ENCODE data around the gene VAV3.

DNA sequence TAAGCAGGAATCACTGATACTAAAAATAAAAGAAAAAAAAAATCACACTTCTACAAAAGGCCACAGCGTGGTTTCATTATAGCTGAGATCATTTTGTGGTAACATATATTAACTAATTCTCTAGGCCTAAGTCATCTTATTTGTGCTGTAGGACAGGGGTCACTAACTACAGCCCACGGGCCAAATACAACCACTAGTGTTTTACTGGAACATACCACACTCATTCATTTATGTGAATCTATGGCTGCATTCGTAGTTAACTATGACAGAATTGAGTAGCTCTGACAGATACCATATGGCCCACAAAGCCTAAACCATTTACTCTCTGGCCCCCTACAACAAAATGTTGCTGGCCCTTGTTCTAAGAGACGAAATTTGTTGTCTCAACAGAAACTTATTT is 224.4 kb downstream of the VAV3 start:
- TF ChIP-seq, protein P1, sequence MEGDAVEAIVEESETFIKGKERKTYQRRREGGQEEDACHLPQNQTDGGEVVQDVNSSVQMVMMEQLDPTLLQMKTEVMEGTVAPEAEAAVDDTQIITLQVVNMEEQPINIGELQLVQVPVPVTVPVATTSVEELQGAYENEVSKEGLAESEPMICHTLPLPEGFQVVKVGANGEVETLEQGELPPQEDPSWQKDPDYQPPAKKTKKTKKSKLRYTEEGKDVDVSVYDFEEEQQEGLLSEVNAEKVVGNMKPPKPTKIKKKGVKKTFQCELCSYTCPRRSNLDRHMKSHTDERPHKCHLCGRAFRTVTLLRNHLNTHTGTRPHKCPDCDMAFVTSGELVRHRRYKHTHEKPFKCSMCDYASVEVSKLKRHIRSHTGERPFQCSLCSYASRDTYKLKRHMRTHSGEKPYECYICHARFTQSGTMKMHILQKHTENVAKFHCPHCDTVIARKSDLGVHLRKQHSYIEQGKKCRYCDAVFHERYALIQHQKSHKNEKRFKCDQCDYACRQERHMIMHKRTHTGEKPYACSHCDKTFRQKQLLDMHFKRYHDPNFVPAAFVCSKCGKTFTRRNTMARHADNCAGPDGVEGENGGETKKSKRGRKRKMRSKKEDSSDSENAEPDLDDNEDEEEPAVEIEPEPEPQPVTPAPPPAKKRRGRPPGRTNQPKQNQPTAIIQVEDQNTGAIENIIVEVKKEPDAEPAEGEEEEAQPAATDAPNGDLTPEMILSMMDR (IDR thresholded peaks at IDR 0.05 in 4 of 5, conservative IDR thresholded peaks at IDR 0.05 in 1 of 5), result no peak
- no peak for TF ChIP-seq POLR2A (IDR thresholded peaks at IDR 0.05)

Data from gastrocnemius medialis (tissue), 4 donors.